Suprapubic skin (tissue), 4 donors: ENCODE measurements around the gene ACOX3.

Source experiments
- EP300 ChIP-seq: sonication (generic); formaldehyde crosslinking; IDR thresholded peaks from one replicate; pipeline ENCODE4 v1.6.1; 2017; ENCODE audit warnings: antibody characterized with exemption
- POLR2A ChIP-seq, 2 donors: fragments of 450-650 bp; IDR thresholded peaks; one replicate each; pipeline ENCODE4 v1.6.1; 2017; ENCODE audit warnings: antibody characterized with exemption in 2 of 2, mild to moderate bottlenecking in 2 of 2, moderate library complexity in 2 of 2
- POLR2AphosphoS5 ChIP-seq, 3 donors: sonication (generic); formaldehyde crosslinking; IDR thresholded peaks; one replicate each; pipeline ENCODE4 v1.6.1; 2017; ENCODE audit warnings: antibody characterized with exemption in 3 of 3
- TF ChIP-seq, protein P1 (sequence below), 2 donors: fragments of 200-600 bp in 1 of 2; fragments of 450-650 bp in 1 of 2; sonication (generic) in 1 of 2; IDR thresholded peaks; one replicate each; pipeline ENCODE4 v1.5.1; 2016 to 2019; ENCODE audit warnings: antibody characterized with exemption in 2 of 2, mild to moderate bottlenecking in 1 of 2, moderate library complexity in 1 of 2

DNA sequence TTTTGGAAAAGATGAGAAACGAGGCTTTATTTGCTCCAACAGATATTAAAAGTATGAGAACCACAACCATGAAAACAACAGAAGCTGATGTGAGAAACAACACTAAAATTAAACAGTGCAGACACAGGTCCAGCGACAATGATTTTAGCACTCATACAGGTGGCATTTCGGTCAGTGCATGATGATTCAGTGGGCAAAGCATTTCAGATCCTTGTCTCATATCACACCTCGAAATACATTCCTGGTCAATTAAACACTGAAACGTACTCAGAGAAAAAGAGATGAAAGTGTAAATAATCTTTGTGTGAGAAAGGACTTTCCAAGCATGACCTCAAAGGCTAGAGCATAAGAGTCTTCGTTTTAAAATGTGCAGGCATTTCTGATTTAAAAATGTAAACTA, 85.2 kb downstream of the ACOX3 start:
- no peak for TF ChIP-seq POLR2AphosphoS5 (IDR thresholded peaks at IDR 0.05)
- TF ChIP-seq, protein P1, sequence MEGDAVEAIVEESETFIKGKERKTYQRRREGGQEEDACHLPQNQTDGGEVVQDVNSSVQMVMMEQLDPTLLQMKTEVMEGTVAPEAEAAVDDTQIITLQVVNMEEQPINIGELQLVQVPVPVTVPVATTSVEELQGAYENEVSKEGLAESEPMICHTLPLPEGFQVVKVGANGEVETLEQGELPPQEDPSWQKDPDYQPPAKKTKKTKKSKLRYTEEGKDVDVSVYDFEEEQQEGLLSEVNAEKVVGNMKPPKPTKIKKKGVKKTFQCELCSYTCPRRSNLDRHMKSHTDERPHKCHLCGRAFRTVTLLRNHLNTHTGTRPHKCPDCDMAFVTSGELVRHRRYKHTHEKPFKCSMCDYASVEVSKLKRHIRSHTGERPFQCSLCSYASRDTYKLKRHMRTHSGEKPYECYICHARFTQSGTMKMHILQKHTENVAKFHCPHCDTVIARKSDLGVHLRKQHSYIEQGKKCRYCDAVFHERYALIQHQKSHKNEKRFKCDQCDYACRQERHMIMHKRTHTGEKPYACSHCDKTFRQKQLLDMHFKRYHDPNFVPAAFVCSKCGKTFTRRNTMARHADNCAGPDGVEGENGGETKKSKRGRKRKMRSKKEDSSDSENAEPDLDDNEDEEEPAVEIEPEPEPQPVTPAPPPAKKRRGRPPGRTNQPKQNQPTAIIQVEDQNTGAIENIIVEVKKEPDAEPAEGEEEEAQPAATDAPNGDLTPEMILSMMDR (IDR thresholded peaks at IDR 0.05), result no peak
- TF ChIP-seq EP300, result no peak
- TF ChIP-seq POLR2A (IDR thresholded peaks at IDR 0.05), result no peak
